Ramos (cell line): Measurements from ENCODE around the gene RASSF7.

ENCODE experiments used
- in situ Hi-C: fragments of 300-500 bp; cut with MboI; formaldehyde crosslinking; loops from one replicate; pipeline ENCODE4 v1.14.3; 2022; ENCODE audit warnings: low sequenced_read_pairs; ENCODE audit not compliant: unreplicated experiment

The RASSF7 gene

GRCh38 chr11:605286-606129 is 44.7 kb downstream of the RASSF7 start:
- in situ Hi-C loops: no loop called here

GRCh38 chr11:606245-606644 is 45.5 kb downstream of the RASSF7 start:
- in situ Hi-C loops: no loop called here

- in situ Hi-C loops: no loop called here
These were observed 46.4 kb downstream of the RASSF7 start for GRCh38 chr11:607020-607780.

GRCh38 chr11:607971-608659 is 47.3 kb downstream of the RASSF7 start:
- in situ Hi-C loops: no loop called here

- in situ Hi-C loops: no loop called here
These were observed 48.1 kb downstream of the RASSF7 start for GRCh38 chr11:608791-609251.

- in situ Hi-C loops: no loop called here
These were observed 48.6 kb downstream of the RASSF7 start for GRCh38 chr11:609341-609811.

- in situ Hi-C loops: no loop called here
These were observed 49.5 kb downstream of the RASSF7 start for GRCh38 chr11:610146-610801.

GRCh38 chr11:611001-611996 is 50.5 kb downstream of the RASSF7 start:
- in situ Hi-C loops: no loop called here

- in situ Hi-C loops: no loop called here
These were observed 51.6 kb downstream of the RASSF7 start for GRCh38 chr11:612201-612960.

- in situ Hi-C loops: no loop called here
These were observed 52.2 kb downstream of the RASSF7 start for GRCh38 chr11:612961-613300.

GRCh38 chr11:613369-613968 is 52.7 kb downstream of the RASSF7 start:
- in situ Hi-C loops: no loop called here
